Caco-2 (cell line): ENCODE results near the gene ABAT. TPM values are rescaled to one million over a fixed set of nuclear protein-coding genes. Genes with fewer than 3 reads are reported as not detected.

Source experiments
- BruUV-seq: library from RNA; stranded (reverse); fragments of 400-500 nt; replicated peaks from 2 replicates; lab custom pipeline; 2021; lab: Mats Ljungman, UMichigan
- CTCF ChIA-PET: fragments of 300-600 bp; sonication (Branson Sonifier 250); formaldehyde crosslinking; loops from one replicate; lab custom pipeline; 2022; ENCODE audit warnings: antibody characterized with exemption; lab: Charles Lee
- POLR2A ChIA-PET: fragments of 300-600 bp; sonication (Branson Sonifier 250); formaldehyde crosslinking; loops from one replicate; lab custom pipeline; 2022; ENCODE audit warnings: antibody characterized with exemption; lab: Charles Lee
- DNase-seq, 2 experiments: peaks; one replicate each; pipeline versions ENCODE4 v3.0.0 to v3.0.0-alpha.2; 2020 to 2022
- H3K27me3 ChIP-seq: replicated peaks from 2 replicates; pipeline ENCODE4 v1.6.0; 2011; ENCODE audit warnings: low read length; ENCODE audit not compliant: control insufficient read depth, insufficient read depth
- H3K36me3 ChIP-seq: 2 replicates; pipeline ENCODE4 v1.5.1; 2011; ENCODE audit warnings: low read length; ENCODE audit not compliant: control insufficient read depth, insufficient read depth
- H3K4me1 ChIP-seq: fragments of 250-450 bp; sonication (Bioruptor Pico); 2 replicates; pipeline ENCODE4 v1.5.1; 2020; ENCODE audit warnings: mild to moderate bottlenecking
- H3K4me3 ChIP-seq: 2 replicates; pipeline ENCODE4 v1.5.1; 2011; ENCODE audit warnings: low read depth, mild to moderate bottlenecking, control low read depth, low read length
- H3K9me3 ChIP-seq: fragments of 250-450 bp; sonication (Bioruptor Pico); 2 replicates; pipeline ENCODE4 v1.5.1; 2020; ENCODE audit warnings: mild to moderate bottlenecking, moderate library complexity
- H3K27ac Mint-ChIP-seq: one replicate; pipeline ENCODE4 v1.8.0; 2022; ENCODE audit warnings: mixed read lengths; ENCODE audit not compliant: unreplicated experiment
- H3K27me3 Mint-ChIP-seq: one replicate; pipeline ENCODE4 v1.8.0; 2022; ENCODE audit warnings: mixed read lengths; ENCODE audit not compliant: insufficient read depth, unreplicated experiment
- H3K36me3 Mint-ChIP-seq: one replicate; pipeline ENCODE4 v1.8.0; 2022; ENCODE audit warnings: mild to moderate bottlenecking, mixed read lengths; ENCODE audit not compliant: insufficient read depth, unreplicated experiment
- H3K4me1 Mint-ChIP-seq: one replicate; pipeline ENCODE4 v1.8.0; 2022; ENCODE audit warnings: low read depth, mixed read lengths; ENCODE audit not compliant: unreplicated experiment
- H3K4me3 Mint-ChIP-seq: one replicate; pipeline ENCODE4 v1.8.0; 2022; ENCODE audit warnings: mild to moderate bottlenecking, moderate library complexity, mixed read lengths; ENCODE audit not compliant: unreplicated experiment
- H3K9me3 Mint-ChIP-seq: one replicate; pipeline ENCODE4 v1.8.0; 2022; ENCODE audit warnings: mixed read lengths; ENCODE audit not compliant: unreplicated experiment
- CTCF ChIP-seq, 2 experiments: fragments of 200-600 bp in 1 of 2; IDR thresholded peaks; 1 replicate in 1 of 2; 2 replicates in 1 of 2; pipeline versions ENCODE4 v1.5.1 to v1.8.0; 2011 to 2022; ENCODE audit warnings: antibody characterized with exemption in 1 of 2, control low read depth in 1 of 2, inconsistent platforms in 1 of 2, low read depth in 1 of 2, low read length in 1 of 2, mild to moderate bottlenecking in 1 of 2, moderate library complexity in 1 of 2; ENCODE audit not compliant: insufficient read depth in 1 of 2, severe bottlenecking in 1 of 2, unreplicated experiment in 1 of 2
- intact Hi-C: fragments of 100-400 bp; cut with micrococcal nuclease; formaldehyde crosslinking; loops from one replicate; pipeline ENCODE4 v1.10.0; 2022; ENCODE audit not compliant: unreplicated experiment
- total RNA-seq: library from RNA; stranded (reverse); gene quantifications from 2 replicates; pipeline ENCODE4 v1.2.3, GENCODE V29; 2022

ABAT gene
- total RNA-seq, 1 experiment from 2014 or later, result 34.9 TPM

DNA sequence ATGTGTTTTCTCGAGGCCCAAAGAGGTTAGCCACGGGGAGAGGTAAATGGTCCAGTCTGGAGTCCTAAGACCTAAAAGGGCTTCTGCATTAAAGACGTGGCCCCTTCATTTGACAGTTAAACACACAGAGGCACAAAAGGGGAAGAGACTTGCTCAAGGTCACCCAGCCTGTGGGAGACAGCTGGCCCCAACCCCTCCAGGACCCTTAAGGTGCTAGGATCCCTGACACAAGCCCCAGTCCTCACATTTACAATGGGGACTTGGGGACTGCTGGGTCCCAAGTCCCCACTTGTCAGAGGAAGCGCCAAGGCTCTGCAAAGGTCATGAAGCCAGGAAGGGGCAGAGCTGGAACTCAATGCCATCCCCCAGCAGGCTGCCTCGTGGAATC lies 1.7 kb downstream of the ABAT start:
- TF ChIP-seq CTCF (IDR thresholded peaks at IDR 0.05; ENCODE audit: insufficient read depth in 1 of 2, low read depth in 1 of 2, low read length in 1 of 2, severe bottlenecking in 1 of 2, unreplicated experiment in 1 of 2), result no peak
- H3K4me3 Mint-ChIP-seq, result peak overlapping the region; percentile 83
- no peaks in the 10 kb centered on the region for H3K27me3 Mint-ChIP-seq
- no peak overlapping the region for H3K27ac Mint-ChIP-seq
- intact Hi-C loops, result loop anchor here (5.0 kb wide), 1 partner anchor 186 kb away; no protein-coding TSS in a partner anchor
- TSS peak; percentile 39 for BruUV-seq
- ChIA-PET CTCF (no interaction called here), POLR2A (no interaction called here)
- peaks cover 32% of the 10 kb centered on the region for H3K36me3 Mint-ChIP-seq
- DNase-seq, result no peak
- H3K4me1 Mint-ChIP-seq, result peaks cover 25% of the 10 kb centered on the region
- H3K9me3 Mint-ChIP-seq, result peaks cover 10% of the 10 kb centered on the region
- Histone ChIP-seq H3K36me3 (no peaks in the 10 kb centered on the region), H3K27me3 (no peaks in the 10 kb centered on the region), H3K9me3 (no peaks in the 10 kb centered on the region), H3K4me3 (no peak overlapping the region), H3K4me1 (peaks cover 51% of the 10 kb centered on the region)

DNA sequence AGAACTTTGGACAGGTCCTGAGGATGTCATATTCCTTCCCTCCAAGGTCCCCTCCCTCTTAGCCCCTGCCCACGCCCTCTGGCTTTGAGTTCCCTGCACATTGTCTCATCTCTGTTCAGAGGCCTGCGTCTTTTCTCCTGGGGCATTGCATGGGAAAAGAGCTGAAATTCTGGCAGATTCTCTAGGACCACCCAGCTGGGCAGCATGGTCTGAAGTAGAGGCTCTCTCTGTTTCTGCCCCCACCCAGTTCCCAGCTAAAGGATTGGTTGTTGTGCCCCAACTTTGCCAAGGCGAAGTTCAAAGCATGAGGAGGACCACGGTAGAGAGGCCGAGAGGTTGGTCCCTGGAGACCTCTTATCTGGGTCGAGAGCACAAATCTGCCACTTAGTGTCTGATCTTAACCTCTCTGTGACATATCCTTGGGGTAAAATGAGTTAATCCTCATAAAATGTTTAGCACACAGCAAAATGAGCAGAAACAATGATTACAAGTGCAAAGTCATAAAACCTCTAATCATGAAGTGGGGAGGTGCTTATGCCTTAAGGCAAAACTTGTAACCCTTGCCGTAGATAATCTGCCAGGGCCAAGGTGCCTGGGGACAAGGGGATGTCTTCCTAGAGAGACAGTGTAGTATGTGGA lies 2.4 kb downstream of the ABAT start:
- Mint-ChIP-seq H3K9me3 (peaks cover 10% of the 10 kb centered on the region), H3K4me1 (peaks cover 25% of the 10 kb centered on the region), H3K36me3 (peaks cover 32% of the 10 kb centered on the region), H3K27me3 (no peaks in the 10 kb centered on the region), H3K27ac (peak overlapping the region; percentile 85), H3K4me3 (peak overlapping the region; percentile 37)
- POLR2A ChIA-PET, result no interaction called here
- H3K4me3 ChIP-seq, result no peak overlapping the region
- intact Hi-C loops, result loop anchor here (5.0 kb wide), 1 partner anchor 185 kb away; no protein-coding TSS in a partner anchor
- CTCF ChIA-PET, result no interaction called here
- DNase-seq, result no peak
- no peak for TF ChIP-seq CTCF (IDR thresholded peaks at IDR 0.05; ENCODE audit: insufficient read depth in 1 of 2, low read depth in 1 of 2, low read length in 1 of 2, severe bottlenecking in 1 of 2, unreplicated experiment in 1 of 2)
- no TSS peak for BruUV-seq
- H3K36me3 ChIP-seq, result no peaks in the 10 kb centered on the region
- no peaks in the 10 kb centered on the region for H3K27me3 ChIP-seq
- peaks cover 52% of the 10 kb centered on the region for H3K4me1 ChIP-seq
- no peaks in the 10 kb centered on the region for H3K9me3 ChIP-seq

DNA sequence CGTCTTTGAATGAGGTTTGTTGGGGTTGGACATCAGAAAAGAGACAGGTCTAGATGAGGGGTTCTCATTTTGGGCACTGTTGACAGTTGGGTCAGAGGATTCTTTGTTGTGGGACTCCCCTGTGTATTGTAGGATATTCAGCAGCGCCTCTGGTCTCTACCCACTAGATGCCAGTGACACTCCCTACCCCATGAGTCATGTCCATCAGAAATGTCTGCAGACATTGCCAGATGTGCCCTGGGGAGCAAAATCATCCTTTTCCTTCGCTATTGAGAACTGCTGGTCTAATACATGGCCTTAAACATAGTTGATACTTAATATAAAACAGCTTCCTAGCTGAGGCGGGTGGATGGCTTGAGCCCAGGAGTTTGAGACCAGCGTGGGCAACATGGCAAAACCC lies 3.1 kb downstream of the ABAT start:
- no peak overlapping the region for H3K4me3 ChIP-seq

More for the DNA sequence above, 3.1 kb downstream of the ABAT start:
- Histone ChIP-seq H3K9me3 (no peaks in the 10 kb centered on the region), H3K4me1 (peaks cover 52% of the 10 kb centered on the region), H3K27me3 (no peaks in the 10 kb centered on the region), H3K36me3 (no peaks in the 10 kb centered on the region)
- peaks cover 25% of the 10 kb centered on the region for H3K4me1 Mint-ChIP-seq
- peaks cover 32% of the 10 kb centered on the region for H3K36me3 Mint-ChIP-seq
- no TSS peak for BruUV-seq
- peak overlapping the region; percentile 85 for H3K27ac Mint-ChIP-seq
- H3K9me3 Mint-ChIP-seq, result peaks cover 10% of the 10 kb centered on the region
- H3K27me3 Mint-ChIP-seq, result no peaks in the 10 kb centered on the region
- ChIA-PET CTCF (interaction anchor here (1.6 kb wide), 1 partner anchor 114 kb away, joined by 5 read pairs; no protein-coding TSS in a partner anchor), POLR2A (no interaction called here)
- no peak for TF ChIP-seq CTCF (IDR thresholded peaks at IDR 0.05; ENCODE audit: insufficient read depth in 1 of 2, low read depth in 1 of 2, low read length in 1 of 2, severe bottlenecking in 1 of 2, unreplicated experiment in 1 of 2)
- no peak for DNase-seq
- no peak overlapping the region for H3K4me3 Mint-ChIP-seq
- intact Hi-C loops, result loop anchor here (5.0 kb wide), 1 partner anchor 185 kb away; no protein-coding TSS in a partner anchor
